GM21825 (cell line): ENCODE results near the gene ZNF408.
"Not testable (repeated sequence)": the region's sequence is repeated elsewhere in the genome, so short reads cannot be mapped to it uniquely, and the experiment has no call there.

Experiments used
- ATAC-seq: cut with Tn5 transposase; IDR thresholded peaks from one replicate; pipeline ENCODE4 v1.9.1; 2021; ENCODE audit warnings: mild to moderate bottlenecking, moderate library complexity; ENCODE audit not compliant: unreplicated experiment

Gene ZNF408

DNA sequence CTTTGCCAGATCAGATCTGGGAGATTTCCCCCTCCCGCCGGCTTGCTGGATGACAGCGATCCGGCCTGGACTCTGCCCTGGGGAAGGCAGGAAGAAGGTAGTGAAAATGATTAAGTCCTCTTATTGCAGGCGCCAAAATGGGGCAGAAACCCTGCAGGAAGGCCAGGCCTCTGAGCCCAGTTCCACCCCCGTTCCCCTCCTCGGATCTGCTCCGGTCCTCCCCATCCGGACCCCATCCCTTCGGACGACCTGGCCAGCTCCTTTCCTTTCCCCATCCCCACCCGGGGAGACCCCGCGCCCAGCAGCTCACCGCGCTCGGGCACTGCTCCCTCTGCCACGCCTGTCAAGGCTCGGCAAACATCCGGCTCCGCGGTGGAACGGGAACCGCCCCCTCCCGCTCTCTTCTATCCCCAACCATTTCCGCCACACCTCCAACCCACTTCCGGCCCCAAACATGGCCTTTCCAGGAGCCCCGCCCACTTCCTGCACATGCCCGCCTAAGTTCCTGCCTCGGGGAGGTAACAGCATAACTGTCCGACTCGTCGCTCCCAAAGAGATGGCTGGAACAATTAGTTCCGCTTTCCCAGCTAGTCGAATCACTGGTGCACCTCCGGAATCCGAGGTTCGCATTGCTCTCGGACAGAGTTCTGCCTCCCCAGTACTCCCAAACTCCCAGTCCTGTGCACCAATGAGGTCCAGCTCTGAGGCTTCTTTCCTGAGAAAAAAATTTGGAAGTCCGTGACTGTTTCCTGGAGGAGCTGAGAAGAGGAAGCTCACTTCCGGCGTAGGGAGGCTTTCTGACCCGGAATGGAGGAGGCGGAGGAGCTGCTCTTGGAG lies at the start of gene ZNF408, which contains the start of gene ARHGAP1:
TSS of gene ZNF408 (plus strand) at position 791 of the 837 bp plus-strand sequence. CDS start at position 808, 17 bp downstream.
TSS of gene ARHGAP1 (minus strand) at position 379 of the 837 bp plus-strand sequence. CDS start 4,512 bp downstream, outside the sequence.
- ATAC-seq: peak; percentile 92

DNA sequence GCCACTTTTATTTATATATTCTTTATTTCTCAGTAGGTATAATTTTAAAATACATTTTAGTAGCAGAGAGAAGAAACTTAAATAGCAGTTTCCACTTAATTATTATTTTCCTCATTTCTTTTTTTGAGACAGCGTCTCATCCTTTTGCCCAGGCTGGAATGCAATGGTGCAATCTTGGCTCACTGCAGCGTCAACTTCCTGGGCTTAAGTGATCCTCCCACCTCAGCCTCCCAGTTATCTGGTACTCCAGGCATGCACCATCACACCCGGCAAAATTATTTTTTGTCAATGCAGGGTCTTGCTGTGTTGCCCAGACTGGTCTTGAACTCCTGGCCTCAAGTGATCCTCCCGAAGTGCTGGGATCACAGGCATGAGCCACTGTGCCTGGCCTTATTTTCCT lies 45.2 kb upstream of the ZNF408 start:
- ATAC-seq: no peak

DNA sequence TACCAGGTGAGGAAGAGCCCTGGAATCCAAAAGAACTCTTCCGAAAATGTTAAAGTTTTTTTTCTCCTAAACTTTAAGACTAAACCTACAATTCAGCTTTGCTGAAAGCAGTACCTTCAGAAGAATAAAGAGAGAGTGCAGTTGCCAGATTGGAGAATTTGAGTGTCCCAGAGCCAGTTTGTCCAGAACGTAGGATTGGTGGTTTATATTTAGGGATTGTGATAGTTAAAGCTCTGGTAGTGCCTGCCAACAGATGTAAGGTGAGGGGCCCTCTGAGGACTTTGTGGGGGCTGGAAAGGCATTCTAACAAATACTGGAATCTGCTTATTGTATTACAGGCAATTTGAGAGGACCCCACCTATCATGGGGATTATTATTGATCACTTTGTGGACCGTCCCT lies 43.6 kb upstream of the ZNF408 start:
- ATAC-seq: no peak

DNA sequence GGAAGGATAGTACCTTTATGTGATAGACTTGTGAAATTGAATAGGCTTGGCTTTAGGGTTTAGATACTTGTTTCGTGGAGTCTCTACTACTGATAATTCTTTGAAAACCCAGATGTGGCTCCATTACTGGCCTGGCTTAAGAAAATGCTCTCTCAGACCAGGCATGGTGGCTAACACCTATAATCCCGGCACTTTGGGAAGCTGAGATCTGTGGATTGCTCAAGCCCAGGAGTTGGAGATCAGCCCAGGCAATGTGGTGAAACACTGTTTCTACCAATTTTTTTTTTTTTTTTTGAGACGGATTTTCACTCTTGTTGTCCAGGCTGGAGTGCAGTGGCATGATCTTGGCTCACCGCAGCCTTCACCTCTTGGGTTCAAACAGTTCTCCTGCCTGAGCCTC lies 42.6 kb upstream of the ZNF408 start:
- no peak for ATAC-seq

DNA sequence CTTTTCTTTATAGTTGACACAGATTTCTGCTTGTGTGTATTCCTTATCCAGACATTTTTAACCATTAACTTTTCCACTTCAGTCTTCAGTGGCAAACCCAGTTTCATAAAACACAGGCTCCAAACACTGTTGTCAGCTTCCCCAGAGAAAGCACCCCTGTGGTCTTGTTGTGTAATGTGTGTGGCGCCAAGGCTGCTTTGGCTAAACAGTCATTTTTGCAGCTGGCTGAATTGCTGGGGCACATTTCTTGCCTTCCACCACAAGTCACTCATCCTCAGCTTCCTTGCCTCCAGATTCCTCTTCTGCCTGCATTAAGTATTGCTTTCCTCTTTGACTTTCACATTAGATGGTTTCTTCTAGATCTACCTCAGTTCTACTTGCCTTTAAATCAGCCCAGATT lies 40.9 kb upstream of the ZNF408 start:
- no peak for ATAC-seq

DNA sequence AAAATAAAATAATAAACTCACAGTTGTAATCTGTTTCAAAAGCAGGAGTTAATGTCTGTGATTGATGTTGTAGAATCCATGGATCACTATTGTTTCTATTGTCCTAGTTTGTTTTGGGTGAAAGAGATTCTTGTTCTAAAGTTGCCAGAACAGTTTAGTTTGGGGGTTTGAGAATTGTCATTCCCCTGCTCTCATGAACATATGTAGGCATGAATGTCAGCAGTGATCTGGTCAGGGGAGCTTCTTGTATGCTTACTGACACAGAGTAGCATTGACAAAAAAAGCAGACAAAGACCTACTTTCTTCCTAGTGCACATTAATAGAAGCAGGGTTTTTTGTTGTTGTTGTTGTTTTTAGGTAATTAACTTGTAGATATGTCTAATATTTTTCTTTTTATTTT lies 39.0 kb upstream of the ZNF408 start:
- ATAC-seq: no peak

DNA sequence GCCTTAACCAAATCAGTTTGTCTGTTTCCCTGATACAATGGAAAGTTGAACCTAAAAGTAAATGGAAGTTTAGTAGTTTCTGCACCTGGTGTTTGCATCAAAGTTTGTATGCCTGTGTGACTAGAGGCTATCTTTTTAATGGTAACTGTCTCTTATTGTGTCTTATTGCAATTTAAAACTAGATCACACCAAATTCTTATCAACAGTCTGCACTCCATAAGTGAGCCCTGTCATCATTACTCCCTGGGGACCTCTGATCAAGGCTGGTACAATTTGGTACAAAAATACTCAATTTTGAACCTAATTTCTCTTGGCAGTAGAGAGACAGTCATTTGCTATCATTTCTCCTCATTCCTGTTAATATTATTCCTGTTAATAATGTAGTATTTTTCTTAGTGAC lies 38.5 kb upstream of the ZNF408 start:
- no peak for ATAC-seq

DNA sequence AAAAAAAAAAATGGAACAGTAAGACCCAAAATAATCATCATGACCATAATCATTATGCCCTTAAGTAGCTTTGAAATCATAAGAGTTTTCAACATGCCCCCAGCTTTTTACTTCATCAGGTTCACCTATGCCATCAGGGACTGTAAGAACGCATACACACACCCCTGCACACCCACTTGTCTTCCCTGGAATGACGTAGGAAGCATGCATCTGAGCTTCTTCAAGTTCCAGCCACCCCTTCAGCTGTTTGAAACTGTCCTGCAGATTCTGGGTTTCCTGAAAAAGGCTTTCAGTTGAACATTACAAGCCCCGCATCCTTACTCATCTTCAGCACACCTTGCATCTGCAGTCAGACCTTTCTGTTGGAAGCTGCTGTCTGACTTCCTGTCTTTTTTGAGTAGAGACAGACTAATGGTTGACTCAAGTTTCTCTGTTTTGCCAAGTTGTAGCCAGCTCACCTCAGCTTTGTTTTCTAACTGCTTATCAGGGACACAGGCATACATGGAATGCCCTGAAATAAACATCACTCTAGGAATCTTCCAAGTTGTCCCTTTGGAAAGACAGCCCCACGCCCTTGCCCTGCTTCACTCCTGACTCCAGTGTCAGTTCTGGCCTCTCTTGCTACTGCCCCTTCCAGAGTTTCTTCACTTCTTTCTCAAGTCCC lies 37.4 kb upstream of the ZNF408 start:
- no peak for ATAC-seq

DNA sequence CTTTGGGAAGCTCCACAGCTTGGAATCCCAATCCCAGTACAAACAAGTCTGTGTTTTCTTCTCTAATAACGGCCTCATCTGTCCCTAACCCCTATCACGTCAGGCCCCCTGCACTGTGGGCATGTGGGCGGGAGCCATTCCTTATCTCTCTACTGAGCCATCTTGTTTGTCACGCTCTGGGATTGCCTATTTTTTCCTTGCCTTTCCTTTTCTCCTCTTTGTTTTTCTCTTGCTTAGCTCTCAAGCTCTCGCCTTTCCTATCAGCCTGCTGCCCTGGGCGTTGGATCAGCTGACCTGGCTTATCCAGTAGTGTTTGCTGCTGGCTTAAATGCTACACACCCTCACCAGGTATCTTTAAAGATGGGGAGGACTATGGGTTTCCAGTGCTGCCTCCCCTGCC lies 36.2 kb upstream of the ZNF408 start:
- ATAC-seq: no peak

DNA sequence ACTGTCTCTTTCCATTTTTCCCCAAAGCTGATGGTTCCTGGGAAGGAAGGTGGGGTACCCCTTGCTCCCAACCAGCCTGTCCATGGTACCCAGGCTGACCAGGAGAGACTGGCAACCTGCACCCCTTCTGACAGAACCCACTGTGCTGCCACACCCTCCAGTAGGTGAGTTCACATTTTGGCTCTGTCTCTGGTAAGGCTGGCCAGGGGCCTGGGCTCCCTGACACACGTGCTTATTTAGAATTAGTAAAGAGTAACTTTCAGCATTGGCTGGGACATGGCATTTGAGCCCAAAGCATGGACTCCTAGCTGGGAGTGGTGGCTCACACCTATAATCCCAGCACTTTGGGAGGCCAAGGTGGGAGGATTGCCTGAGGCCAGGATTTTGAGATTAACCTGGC lies 35.5 kb upstream of the ZNF408 start:
- ATAC-seq: no peak

DNA sequence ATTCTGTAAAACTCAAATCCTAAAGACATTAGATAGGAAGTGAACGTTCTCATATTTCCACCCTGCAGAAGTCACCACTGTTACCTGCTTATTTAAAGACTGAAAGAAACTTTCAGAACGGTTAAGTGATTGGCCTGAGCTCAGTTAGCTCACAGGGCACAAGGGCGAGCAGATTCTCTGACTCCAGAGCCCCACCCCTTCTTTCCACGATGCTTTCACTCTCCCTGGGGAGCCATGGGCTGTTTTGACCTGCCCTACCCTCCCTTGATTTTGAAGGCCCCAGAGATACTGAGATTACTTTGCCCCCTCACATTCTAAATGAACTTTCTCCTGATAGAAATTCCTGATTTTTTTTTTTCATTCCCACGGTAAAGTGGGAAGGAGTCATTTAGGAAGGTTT lies 34.3 kb upstream of the ZNF408 start:
- ATAC-seq: no peak

DNA sequence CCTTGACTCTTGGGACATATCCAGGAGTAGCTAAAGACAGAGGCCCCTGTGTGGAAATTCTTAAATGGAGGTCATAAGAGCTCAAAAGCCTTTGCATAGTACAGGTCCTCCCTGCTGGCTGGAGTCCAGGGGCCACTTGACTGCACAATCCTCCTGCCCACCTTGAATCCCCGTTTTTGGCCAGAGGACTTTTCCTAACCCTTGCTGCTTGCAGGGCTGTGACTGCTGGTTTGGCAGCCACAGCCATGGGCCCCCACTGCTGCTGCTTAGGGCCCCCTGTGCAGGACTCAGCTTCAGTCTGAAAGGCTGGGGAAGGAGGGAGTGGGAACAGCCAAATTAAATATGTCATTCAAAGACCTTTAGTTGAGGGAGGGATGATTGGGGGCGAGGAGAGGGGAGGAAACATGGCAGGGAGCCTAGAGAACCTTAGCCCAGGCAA lies 33.8 kb upstream of the ZNF408 start:
- ATAC-seq: no peak

DNA sequence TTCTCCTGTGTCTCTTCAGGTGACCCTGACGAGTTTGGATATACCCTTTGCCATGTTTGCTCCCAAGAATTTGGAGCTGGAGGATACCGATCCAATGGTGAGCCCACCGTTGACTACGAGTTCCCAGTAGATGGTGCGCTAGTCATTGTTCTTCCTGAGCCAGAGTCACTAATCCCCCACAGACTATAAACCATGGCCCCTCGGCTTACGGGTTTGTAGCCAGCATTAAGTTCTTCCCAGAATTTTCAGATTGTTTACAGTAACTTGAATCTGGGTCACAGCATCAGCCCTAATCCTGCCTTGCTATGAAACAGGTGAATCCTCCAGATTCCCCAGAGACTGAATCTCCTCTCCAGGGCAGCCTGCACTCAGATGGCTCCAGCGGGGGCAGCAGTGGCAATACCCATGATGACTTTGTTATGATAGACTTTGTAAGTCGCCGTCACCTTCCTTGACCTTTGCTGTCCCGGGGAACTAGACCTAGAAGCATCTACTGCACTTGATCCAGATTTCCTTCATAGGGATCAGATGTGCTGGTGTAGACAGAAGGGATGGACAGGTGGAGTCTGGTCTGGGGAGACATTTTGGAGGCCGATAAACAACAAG lies 32.2 kb upstream of the ZNF408 start:
- no peak for ATAC-seq

DNA sequence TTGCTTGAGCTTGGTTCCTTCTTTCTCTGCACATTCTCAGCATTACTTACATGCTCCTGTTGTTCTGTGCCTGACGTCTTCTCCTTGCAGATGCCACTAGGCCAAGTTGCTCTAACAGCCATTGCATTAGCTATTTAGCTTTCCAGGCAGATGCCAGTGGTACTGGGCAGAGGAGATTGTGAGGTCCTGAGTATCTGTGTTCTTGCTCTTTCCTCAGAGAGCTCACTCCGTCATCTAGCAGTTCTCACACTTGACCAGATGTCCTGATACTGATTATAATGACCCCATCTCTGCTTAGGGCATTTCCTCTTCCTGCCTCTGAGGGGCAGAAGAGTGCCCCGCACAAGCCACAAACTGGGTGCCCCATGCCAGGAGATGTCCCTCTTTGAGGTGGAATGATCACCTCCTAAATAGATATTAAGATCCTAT lies 31.1 kb upstream of the ZNF408 start:
- no peak for ATAC-seq

DNA sequence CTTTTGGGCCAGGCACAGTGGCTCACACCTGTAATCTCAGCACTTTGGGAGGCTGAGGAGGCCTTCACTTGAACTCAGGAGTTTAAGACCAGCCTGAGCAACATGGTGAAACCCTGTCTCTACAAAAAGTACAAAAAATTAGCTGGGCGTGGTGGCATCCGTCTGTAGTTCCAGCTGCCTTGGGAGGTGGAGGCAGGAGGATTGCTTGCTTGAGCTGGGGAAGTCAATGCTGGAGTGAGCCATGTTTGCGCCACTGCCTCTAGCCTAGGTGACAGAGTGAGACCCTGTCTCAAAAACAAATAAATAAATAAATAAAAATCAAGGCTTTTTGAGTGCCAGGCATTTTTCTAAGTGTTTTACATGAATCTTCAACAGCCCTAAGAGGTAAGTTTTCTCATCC lies 30.3 kb upstream of the ZNF408 start:
- not testable (repeated sequence) for ATAC-seq

DNA sequence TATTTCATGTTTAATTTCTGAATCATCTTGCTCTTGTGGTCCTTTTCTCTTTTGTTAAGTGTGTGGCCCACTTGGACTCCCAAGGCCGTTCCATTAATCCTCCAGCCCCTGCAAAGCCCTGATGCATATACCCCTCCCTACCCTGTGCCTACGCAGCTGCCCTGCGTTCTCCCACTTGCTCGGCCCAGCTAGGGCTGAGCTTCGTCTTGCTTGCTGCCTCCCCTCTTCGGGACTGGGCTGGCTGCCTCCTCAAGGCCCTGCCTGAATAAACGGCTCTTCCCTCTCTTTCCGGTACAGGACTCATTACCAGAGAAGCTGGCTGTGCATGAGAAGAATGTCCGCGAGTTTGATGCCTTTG lies 28.9 kb upstream of the ZNF408 start:
- ATAC-seq: no peak

DNA sequence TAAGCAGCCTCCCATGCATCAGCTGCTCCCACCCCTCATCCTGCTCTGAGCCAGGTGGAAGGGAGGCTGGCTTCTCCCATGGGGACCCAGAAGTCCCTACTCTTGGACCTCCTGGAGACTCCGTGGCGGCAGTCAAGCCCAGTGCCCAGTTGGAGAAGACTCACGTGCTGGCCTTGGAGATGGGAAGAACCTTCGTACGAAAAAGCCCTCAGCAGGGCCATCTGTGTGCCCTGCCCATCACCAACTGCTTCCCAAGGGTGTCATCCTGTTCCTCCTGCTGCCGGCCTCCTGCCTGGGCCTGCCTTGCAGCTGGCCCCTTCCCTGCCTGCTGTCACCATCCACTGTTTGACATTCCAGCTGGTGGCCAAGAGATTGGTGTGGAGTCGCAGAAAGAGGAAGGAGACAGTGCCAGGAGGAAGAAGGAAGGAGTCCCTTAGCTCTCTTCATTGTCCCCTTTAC lies 28.4 kb upstream of the ZNF408 start:
- ATAC-seq: no peak

DNA sequence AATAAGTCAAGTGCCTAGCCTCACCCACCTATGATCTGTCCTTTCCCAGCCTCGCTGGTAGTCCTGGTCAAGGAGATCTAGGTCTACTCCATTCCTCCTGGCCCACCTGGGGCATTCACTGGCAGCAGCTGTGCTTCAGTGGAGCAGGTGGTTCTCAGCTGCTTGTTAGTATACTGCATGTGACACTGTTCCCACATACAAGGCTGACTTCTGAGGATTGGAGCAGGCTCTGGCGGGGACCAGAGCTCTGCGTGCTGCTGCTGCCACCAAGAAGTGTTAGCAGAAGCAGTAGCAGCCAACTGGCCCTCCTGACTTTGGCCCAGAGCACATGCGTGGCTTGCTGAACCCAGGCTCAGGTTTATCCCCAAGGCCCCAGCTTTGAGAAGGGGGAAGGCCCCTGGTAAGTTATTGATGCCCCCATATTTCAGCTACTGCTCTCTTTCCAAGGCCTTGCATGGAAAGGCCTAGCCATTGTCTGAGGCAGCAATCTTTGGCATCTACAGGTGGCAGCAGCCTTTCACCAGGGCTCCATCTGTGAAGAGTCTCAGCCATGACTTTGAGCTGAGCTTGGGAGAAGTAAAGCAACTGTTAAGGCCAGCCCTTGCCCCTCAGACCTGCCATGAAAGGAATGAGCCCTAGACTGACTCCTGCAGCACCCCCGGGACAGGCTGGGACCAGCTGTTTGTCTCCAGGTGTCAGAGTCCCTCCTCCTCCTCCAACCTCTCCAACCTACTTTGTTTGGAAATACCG lies 26.9 kb upstream of the ZNF408 start:
- ATAC-seq: no peak

DNA sequence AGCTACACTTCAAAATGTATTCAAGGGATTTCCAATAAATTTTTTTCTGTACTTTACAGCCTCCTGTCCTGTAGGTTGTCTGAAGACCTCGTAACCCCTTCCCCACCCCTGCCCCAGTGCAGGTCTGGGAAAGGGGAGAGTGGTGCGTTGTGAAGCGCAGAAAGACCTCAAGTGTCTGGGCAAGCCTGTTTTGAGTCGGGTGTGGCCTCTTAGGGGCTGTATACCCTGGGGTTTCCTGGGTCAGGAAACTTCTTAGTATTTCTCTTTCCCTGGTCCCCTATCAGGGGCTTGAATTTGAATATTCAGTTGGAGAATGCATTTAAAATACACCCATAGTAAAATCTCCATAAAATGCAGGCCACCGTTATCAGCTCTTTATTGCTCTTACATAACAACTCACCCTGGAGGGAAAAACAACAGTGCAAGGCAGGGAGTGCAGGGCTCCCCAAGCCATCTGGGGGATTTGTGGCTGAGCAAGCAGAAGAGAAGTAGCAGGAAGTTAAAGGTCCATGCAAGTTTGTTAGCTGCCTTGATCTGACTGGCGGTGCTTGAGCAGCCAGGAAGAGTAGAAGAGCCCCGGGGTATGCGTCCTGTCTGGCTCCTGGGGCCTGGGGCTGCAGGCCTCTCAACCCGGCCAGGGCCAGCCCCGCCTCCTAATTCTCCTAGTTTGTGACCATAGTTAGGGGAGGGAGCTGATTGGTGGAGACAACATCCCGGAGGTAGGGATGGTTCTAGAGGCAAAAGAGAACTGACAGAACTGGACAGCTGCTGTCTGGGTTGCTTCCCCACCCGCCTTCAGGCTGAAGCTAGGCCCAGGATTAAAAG lies 26.2 kb upstream of the ZNF408 start:
- no peak for ATAC-seq

DNA sequence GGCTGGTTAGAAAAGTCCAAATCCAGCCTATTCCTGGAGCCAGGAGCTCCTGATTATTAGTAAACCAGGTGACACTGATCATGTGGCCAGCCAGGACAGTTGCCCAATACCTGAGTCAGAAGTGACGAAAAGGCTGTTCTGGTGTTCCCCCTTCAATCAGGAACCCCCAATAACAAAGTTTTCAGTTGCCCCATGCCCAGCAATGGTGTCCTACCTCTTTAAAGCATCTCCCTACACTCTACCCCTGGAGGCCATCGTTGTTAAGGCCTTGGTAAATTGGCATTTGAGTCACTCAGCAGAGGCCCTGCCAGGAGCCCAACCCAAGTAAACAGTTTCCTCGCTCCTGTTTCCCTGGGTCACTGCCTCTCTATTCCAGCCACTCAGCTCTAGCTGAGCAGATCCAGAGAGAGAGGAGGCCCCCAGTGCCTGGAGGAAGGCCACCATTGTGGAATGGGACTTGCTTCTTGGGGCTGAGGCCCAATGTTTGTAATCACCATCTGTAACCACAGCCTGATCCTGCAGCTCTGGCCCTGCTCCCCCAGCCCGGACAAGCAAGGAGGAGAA lies 25.5 kb upstream of the ZNF408 start:
- ATAC-seq: no peak
